ENCODE measurements around the gene TPSB2.

The TPSB2 gene

DNA sequence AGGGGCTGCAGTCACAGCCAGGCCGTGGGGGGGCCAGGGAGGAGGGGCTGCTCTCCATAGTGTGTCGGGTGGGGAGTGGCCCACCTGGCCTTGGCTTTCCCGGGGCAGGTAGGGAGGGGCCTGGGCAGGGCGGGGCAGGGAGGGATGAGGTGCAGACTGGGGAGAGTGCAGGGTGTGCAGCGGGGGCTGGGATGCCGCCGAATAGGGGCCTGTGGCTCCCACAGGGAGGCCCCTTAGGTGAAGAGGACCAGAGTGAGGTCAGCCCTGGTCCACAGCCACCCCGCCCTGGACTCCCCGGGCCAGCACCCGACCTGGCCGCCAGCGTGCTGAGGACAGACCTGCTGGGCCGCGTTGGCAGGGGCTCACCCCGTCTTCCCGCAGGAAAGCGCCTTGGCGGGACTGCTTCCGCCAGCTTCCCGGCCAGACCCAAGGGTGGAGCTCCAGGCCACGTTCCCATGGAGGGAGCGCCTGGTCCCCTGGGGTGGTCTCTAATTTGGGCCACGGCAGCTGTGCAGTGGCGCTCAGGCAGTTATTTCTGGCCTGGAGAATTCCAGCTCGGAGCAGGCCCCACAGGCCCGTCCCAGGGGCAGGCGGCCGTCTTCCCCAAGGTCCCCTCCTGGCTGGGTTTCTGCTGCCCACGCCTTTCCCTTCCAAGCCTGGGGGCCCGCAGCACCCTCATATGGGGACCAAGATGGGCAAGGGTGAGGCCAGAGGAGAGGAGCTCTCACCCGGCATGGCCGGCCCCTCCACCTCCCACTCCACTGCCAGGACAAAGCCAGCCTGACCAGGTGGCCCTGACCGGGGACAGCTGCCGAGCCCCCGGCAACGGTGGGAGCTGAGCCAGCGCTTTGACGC lies 49.2 kb downstream of the TPSB2 start:
- no peak for DNase-seq
